ENCODE results near the gene WTIP. TPM values are rescaled to one million over a fixed set of nuclear protein-coding genes. Genes with fewer than 3 reads are reported as not detected.

Gene WTIP
- total RNA-seq, 2 donors from 2014 or later = 8.3 to 32.3 TPM

- Histone ChIP-seq H3K4me3 (peak overlapping the region; percentile 58 to 64), H3K27ac (peak overlapping the region; percentile 48 to 56), H3K27me3 (no peaks in the 10 kb centered on the region), H3K9me3 (no peaks in the 10 kb centered on the region), H3K4me1 (peaks cover 0 to 25% of the 10 kb centered on the region in 2 donors), H3K36me3 (no peaks in the 10 kb centered on the region)
- DNase-seq (ENCODE audit: low spot score) = no peak
- TF ChIP-seq CTCF (IDR thresholded peaks at IDR 0.05) = no peak
These were observed 1.1 kb downstream of the WTIP start for GRCh38 chr19:34482380-34483250.

- DNase-seq (ENCODE audit: low spot score) = no peak
- Histone ChIP-seq H3K9me3 (no peaks in the 10 kb centered on the region), H3K36me3 (no peaks in the 10 kb centered on the region), H3K4me1 (peaks cover 0 to 25% of the 10 kb centered on the region in 2 donors), H3K4me3 (no peak overlapping the region), H3K27me3 (no peaks in the 10 kb centered on the region), H3K27ac (no peak overlapping the region)
- TF ChIP-seq CTCF (IDR thresholded peaks at IDR 0.05) = no peak
These were observed 2.8 kb downstream of the WTIP start for GRCh38 chr19:34484328-34484727.

GRCh38 chr19:34485831-34486230, 4.3 kb downstream of the WTIP start:
- Histone ChIP-seq H3K27me3 (no peaks in the 10 kb centered on the region), H3K36me3 (peaks cover 8% of the 10 kb centered on the region), H3K27ac (no peak overlapping the region), H3K9me3 (no peaks in the 10 kb centered on the region), H3K4me3 (no peak overlapping the region), H3K4me1 (peaks cover 0 to 21% of the 10 kb centered on the region in 2 donors)
- no peak for TF ChIP-seq CTCF (IDR thresholded peaks at IDR 0.05)
- DNase-seq (ENCODE audit: low spot score) = no peak

- Histone ChIP-seq H3K9me3 (no peaks in the 10 kb centered on the region), H3K36me3 (peaks cover 26% of the 10 kb centered on the region), H3K4me1 (peaks cover 0 to 16% of the 10 kb centered on the region in 2 donors), H3K27ac (no peak overlapping the region), H3K27me3 (no peaks in the 10 kb centered on the region), H3K4me3 (no peak overlapping the region)
- DNase-seq (ENCODE audit: low spot score) = no peak
- no peak for TF ChIP-seq CTCF (IDR thresholded peaks at IDR 0.05)
These were observed 6.1 kb downstream of the WTIP start for GRCh38 chr19:34487651-34488051.

GRCh38 chr19:34489175-34489574, 7.6 kb downstream of the WTIP start:
- Histone ChIP-seq H3K9me3 (no peaks in the 10 kb centered on the region), H3K4me3 (no peak overlapping the region), H3K4me1 (peaks cover 0 to 5% of the 10 kb centered on the region in 2 donors), H3K27me3 (no peaks in the 10 kb centered on the region), H3K36me3 (peaks cover 42% of the 10 kb centered on the region), H3K27ac (no peak overlapping the region)
- DNase-seq (ENCODE audit: low spot score) = no peak
- no peak for TF ChIP-seq CTCF (IDR thresholded peaks at IDR 0.05)

Measured in right atrium auricular region (tissue), 2 donors.